Measurements from ENCODE around the gene BRI3.

- TF ChIP-seq POLR2A (IDR thresholded peaks at IDR 0.05) = no peak
- no peak for TF ChIP-seq POLR2AphosphoS5 (IDR thresholded peaks at IDR 0.05)
- TF ChIP-seq, protein P1, sequence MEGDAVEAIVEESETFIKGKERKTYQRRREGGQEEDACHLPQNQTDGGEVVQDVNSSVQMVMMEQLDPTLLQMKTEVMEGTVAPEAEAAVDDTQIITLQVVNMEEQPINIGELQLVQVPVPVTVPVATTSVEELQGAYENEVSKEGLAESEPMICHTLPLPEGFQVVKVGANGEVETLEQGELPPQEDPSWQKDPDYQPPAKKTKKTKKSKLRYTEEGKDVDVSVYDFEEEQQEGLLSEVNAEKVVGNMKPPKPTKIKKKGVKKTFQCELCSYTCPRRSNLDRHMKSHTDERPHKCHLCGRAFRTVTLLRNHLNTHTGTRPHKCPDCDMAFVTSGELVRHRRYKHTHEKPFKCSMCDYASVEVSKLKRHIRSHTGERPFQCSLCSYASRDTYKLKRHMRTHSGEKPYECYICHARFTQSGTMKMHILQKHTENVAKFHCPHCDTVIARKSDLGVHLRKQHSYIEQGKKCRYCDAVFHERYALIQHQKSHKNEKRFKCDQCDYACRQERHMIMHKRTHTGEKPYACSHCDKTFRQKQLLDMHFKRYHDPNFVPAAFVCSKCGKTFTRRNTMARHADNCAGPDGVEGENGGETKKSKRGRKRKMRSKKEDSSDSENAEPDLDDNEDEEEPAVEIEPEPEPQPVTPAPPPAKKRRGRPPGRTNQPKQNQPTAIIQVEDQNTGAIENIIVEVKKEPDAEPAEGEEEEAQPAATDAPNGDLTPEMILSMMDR (IDR thresholded peaks at IDR 0.05) = no peak
These were observed 12.8 kb downstream of the BRI3 start for GRCh38 chr7:98294326-98294725.
